Mesenteric fat pad (tissue), 1 donor: ENCODE data around the gene MAFB. TPM values are rescaled to one million over a fixed set of nuclear protein-coding genes. Genes with fewer than 3 reads are reported as not detected.

Source experiments
- DNase-seq: peaks from one replicate; pipeline ENCODE4 v3.0.0-alpha.2; 2020; ENCODE audit warnings: low spot score
- total RNA-seq: library from RNA; stranded (reverse); fragmentation: NEBNext Ultra II Directional; extraction: Animal tissue kit (Norgen Biotek cat#: 25700); gene quantifications from one replicate; pipeline ENCODE4 v1.2.1, GENCODE V29; 2021
- donor health status: DM: yes; HTN: yes; CAD: no.

MAFB gene
- total RNA-seq, 1 donor from 2014 or later: 86.0 TPM

DNA sequence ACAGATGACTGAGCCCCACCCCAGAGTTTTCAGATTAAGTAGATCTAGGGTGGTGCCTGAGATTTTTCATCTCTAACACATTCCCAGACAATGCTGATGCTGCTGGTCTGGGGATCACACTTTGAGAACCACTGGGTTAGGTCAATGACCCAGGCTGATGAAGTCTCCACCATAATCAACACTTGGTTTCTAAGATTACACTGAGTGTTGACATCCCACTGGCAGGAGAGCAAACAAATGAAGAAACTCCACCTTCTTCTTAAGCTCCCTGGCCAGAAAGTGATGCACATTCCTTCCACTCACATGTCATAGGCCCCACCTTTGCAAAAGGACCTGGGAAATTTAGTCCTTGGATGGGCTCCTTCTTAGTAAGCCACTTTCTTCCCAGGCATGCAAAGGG lies 53.1 kb downstream of the MAFB start:
- no peak for DNase-seq
